LNCAP (cell line): ENCODE data around the gene TMEM19.

ENCODE experiments used
- TF ChIP-seq, protein P1 (sequence below): fragments of 450-650 bp; IDR thresholded peaks from 2 replicates; pipeline ENCODE4 v1.5.1; 2017; ENCODE audit warnings: mild to moderate bottlenecking

Gene TMEM19

DNA sequence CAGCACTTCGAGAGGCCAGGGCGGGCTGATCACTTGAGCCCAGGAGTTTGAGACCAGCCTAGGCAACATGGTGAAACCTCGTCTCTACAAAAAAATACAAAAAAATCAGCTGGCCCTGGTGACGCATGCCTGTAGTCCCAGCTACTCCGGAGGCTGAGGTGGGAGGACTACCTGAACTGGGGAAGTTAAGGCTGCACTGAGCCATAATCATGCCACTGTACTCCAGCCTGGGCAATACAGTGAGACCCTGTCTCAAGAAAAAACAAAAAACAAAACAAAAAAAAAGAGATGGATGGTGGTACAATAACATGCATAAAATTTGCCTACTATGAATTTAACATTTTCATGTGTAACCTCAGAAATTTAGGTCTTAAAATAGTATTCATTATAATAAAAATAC lies 19.6 kb upstream of the TMEM19 start:
- TF ChIP-seq, protein P1, sequence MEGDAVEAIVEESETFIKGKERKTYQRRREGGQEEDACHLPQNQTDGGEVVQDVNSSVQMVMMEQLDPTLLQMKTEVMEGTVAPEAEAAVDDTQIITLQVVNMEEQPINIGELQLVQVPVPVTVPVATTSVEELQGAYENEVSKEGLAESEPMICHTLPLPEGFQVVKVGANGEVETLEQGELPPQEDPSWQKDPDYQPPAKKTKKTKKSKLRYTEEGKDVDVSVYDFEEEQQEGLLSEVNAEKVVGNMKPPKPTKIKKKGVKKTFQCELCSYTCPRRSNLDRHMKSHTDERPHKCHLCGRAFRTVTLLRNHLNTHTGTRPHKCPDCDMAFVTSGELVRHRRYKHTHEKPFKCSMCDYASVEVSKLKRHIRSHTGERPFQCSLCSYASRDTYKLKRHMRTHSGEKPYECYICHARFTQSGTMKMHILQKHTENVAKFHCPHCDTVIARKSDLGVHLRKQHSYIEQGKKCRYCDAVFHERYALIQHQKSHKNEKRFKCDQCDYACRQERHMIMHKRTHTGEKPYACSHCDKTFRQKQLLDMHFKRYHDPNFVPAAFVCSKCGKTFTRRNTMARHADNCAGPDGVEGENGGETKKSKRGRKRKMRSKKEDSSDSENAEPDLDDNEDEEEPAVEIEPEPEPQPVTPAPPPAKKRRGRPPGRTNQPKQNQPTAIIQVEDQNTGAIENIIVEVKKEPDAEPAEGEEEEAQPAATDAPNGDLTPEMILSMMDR = no peak

DNA sequence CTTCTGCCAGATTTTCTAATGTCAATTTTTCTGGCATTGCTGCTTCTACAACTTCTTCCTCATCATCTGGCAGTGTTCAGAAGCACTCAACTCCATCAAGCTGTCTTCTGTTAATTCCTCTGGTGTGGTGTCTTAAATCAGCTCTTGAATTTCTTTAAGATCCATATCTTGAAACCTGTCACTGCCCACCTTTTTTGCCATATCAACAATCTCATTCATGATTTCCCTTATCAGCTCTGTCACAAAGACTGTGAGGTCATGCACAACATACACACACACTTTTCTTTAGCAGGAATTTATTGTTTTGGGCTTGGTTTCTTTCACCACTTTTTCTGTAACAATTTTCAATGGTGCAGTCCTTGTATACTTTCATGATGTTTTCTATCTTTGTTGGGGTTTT lies 14.6 kb upstream of the TMEM19 start:
- TF ChIP-seq, protein P1 = no peak

DNA sequence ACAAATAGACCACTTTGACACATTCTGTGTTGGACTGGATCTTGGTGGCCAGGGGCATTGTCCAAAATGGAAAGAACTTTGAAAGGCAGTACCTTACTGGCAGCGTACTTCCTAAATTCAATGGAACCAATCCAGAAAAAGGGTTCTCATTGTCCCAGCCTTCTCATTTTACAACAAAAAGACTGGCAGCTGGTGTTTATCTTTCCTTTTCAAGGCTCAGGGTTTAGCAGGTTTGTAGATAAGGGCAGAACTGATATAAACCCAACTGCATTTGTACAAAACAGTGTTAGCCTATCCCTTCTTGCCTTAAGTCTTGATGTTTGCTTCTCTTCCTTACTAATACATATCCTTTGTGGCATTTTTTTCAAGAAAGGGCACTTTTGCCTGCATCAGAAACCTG lies 14.1 kb upstream of the TMEM19 start:
- TF ChIP-seq, protein P1 = no peak

DNA sequence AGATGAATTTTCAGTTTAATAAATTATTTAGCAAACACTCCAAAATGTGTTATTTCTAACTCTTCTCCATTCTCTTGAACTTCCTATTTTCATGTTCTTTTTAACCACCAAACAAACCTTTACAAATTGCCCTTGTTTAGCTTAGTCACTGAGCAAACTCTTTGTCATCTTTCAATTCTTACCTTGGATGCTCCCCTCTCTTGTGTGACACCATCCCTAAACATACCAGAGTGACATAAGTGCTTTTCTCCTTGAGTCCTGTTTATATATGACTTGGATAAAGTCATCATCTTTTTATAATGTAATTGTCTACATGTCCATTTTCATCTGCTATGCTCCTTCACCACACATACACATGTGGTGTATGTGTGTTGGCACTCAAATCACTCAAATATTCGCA lies 3.4 kb upstream of the TMEM19 start:
- TF ChIP-seq, protein P1 = no peak

DNA sequence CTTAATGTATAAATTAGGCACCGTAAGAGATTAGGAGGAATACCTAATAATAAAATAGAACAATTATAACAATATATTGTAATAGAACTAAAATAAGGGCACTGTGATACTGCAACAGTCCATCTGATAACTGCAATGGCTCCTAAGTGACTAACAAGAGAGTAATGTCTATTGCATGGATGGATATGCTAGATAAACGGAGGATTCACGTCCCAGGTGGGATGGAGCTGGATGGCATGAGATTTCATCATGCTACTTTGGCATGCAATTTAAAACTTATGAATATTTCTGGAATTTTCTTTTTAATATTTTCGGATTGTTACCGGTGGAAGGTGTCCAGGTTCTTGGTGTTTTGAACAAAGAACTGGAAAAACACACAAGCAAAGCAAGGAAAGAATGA lies 2.2 kb upstream of the TMEM19 start:
- TF ChIP-seq, protein P1 = no peak

DNA sequence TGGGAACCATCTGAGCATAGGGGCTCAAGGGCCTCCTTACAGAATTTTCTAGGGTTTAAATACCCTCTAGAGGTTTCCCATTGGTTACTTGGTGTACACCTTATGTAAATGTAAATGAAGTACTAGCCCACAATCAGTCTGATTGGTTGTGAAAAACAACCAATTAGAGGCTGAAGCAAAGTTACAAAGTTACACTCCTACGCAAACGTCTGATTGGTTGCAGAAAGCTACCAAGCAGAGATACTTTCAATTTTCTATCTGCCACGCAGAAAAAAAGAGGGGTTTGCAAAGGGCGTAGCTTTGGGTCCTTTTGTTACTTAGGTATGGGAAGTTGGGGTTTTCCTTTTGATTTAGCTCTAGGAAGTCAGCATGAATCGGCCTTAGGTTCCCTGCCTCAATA lies 1.8 kb upstream of the TMEM19 start:
- TF ChIP-seq, protein P1 = no peak

DNA sequence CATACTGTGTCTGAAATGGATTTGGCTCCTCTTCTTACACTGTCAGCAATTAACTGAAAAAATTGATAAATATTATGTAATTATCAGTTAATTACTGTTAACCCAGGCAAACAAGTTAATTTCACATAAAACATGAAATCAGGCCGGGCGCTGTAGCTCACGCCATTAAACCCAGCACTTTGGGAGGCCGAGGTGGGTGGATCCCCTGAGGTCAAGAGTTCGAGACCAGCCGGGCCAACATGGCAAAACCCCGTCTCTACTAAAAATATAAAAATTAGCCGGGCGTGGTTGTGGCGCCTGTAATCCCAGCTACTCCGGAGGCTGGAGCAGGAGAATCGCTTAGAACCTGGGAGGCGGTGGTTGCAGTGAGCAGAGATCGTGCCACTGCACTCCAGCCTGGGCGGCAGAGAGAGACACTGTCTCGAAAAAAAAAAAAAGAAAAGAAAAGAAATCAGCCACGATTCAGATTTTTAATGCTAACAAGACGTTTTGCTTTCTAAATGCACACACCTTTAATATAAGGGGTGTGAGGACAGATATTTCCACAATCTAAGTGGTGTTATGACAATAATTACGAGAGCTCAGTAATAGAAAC lies 473 bp upstream of the TMEM19 start:
- TF ChIP-seq, protein P1 = no peak

DNA sequence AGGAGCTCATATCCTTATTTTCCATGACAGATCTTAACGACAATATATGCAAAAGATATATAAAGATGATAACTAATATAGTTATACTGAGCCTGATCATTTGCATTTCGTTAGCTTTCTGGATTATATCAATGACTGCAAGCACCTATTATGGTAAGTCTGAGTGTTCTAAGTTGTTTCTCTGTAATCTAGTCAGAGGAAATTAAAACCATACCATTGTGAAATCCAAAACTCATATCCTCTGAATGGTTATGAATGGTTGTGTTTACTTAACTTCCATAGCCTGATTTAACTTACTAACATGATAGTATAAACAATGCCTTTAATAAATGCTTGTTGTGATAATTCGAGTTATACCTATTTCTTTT lies 760 bp downstream of the TMEM19 start:
- TF ChIP-seq, protein P1 = no peak
